22Rv1 (cell line): Measurements from ENCODE around the gene KCNK10.

Experiments
- H3K27ac ChIP-seq: fragments of 450-650 bp; 2 replicates; pipeline ENCODE4 v1.5.1; 2017
- ZFX ChIP-seq: fragments of 450-650 bp; IDR thresholded peaks from 2 replicates; pipeline ENCODE4 v1.6.1; 2017; ENCODE audit warnings: antibody characterized with exemption, borderline replicate concordance
- TF ChIP-seq, protein P1 (sequence below): fragments of 450-650 bp; IDR thresholded peaks from 2 replicates; pipeline ENCODE4 v1.5.1; 2017; ENCODE audit warnings: mild to moderate bottlenecking

KCNK10 gene

DNA sequence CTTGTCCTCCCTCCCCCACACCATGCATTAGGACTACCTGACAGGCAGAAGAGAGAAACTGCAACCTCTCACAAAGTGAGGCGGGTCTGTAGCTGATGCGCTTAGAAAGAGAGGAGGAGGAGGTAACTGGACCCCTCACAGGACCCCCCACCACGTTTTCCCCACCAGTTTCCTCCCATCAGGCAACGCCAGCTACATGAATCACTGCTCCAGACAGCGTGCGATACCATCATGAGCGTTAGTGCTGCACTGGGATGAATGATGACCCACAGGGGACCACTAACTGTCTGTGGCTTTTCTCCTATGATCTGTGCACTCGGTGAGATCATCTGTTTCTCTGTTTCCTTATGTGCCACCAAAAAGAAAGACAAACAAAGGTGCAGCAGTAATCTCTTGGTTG lies 77.7 kb downstream of the KCNK10 start:
- TF ChIP-seq, protein P1, sequence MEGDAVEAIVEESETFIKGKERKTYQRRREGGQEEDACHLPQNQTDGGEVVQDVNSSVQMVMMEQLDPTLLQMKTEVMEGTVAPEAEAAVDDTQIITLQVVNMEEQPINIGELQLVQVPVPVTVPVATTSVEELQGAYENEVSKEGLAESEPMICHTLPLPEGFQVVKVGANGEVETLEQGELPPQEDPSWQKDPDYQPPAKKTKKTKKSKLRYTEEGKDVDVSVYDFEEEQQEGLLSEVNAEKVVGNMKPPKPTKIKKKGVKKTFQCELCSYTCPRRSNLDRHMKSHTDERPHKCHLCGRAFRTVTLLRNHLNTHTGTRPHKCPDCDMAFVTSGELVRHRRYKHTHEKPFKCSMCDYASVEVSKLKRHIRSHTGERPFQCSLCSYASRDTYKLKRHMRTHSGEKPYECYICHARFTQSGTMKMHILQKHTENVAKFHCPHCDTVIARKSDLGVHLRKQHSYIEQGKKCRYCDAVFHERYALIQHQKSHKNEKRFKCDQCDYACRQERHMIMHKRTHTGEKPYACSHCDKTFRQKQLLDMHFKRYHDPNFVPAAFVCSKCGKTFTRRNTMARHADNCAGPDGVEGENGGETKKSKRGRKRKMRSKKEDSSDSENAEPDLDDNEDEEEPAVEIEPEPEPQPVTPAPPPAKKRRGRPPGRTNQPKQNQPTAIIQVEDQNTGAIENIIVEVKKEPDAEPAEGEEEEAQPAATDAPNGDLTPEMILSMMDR, result no peak
- no peak for TF ChIP-seq ZFX
- no peak overlapping the region for H3K27ac ChIP-seq

DNA sequence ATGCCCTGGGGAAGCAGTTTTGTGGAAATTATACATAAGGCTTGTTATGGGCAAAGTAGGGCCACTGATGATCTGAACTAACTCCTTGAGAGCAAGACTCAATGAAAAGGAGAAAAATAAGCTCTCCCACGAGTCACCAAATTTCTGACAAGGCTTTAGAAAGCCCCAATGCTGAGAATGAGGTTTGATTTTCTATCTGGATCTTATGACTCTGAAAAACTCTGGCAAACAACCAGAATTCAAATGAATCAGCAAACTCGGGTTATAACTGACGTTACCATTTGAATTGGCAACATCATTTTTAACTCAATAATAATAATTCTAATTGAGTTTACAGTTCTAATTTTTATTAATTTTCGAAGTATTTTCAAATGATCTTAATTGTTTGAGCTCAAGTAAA lies 79.1 kb downstream of the KCNK10 start:
- no peak overlapping the region for H3K27ac ChIP-seq
- TF ChIP-seq, protein P1, result no peak
- TF ChIP-seq ZFX, result no peak

DNA sequence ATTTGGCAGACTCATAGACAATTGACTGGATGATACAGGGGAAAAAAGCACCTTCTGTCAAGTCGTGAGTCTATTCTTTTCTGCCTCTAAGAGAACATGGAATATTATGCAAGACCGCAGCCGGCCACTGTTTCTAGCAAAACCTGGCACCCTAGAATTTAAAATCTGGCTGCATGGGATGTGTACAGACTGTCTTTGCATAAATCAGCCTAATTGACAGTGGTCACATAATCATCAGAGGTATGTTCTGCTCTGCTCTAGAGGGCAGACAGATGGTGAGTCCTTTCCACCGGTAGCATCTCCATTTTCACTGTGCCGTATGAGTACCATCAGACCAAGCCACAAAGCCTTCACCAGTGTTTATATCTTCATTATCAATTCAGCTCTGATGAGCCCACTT lies 80.6 kb downstream of the KCNK10 start:
- TF ChIP-seq ZFX, result no peak
- TF ChIP-seq, protein P1, result no peak
- H3K27ac ChIP-seq, result no peak overlapping the region

DNA sequence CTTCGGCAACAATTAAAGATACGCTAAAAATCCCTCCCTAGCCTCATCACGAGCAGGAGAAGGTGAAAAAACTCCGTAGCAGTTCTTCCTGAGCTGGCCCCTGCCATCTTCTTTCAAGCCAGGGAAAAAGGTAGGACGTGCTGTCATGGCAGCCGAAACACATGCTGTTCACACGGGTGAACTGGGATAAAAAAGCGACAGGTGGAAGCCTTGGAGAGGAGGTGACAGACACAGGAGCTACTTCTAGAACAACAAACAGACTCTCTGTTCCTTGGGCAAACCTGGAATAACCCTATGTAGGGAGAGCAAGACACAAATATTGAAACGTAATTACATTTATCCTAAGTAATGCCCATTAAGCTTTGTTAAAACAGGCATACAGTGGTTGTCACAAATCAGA lies 81.3 kb downstream of the KCNK10 start:
- H3K27ac ChIP-seq, result no peak overlapping the region
- TF ChIP-seq ZFX, result no peak
- TF ChIP-seq, protein P1, result no peak

DNA sequence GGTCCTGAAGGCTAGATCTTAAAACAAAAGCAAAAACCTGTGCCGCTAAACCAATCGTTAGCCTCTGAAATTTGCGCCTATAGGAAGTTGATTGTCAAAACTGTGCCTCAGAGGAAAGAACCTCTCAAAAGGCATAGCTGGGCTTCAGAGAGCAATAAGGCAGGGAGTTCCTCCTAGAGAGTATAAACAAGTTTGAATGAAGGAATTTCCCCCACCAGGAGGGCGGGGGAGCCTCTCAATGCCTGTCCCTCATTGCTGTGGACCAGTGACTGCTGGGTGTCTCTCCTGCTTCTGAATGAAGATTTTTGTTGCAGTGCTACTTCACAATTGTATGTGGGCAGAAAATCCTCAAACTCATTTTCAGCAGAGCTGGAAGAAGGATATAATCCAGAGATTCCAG lies 88.6 kb downstream of the KCNK10 start:
- H3K27ac ChIP-seq, result no peak overlapping the region
- TF ChIP-seq ZFX, result no peak
- TF ChIP-seq, protein P1, result no peak

DNA sequence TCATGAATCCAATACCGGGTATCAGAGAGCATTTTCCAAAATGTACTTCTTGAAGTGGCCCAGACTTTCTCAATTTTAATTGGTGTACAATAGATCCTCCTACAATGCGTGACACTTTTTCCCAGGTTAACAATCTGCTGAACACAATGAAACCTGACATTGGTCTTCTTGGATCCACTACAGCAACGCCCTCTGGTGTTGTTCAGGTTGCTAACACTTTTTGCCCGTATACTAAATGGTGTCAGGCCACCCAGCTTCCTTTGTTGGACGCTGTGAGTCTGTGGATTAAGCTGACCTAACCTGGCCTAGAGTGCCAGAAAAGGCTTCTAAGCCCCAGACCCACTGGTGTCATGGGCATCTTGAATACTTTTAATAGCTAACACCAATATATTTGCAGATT lies 89.2 kb downstream of the KCNK10 start:
- TF ChIP-seq ZFX, result no peak
- TF ChIP-seq, protein P1, result peak; percentile 46
- no peak overlapping the region for H3K27ac ChIP-seq

DNA sequence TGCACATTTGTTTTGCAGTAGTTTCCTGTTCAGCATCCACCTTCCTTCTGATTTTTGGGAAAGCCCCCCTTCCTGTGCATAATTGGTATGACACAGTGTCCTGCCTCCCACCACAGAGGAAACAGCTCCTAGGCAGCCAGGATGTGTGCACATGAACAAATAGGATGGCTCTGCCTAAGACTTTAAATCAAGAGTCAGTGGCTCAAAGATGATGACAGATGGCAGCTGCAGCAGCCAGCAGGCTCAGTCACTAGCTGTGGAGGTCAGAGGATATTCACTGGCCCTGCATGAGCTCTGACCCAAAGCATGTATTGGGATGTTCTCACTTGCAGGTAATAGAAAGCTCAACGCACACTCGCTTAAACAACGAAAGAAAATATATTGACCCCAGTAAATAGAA lies 90.3 kb downstream of the KCNK10 start:
- H3K27ac ChIP-seq, result no peak overlapping the region
- TF ChIP-seq, protein P1, result no peak
- no peak for TF ChIP-seq ZFX
